HG03045 (cell line): ENCODE data around the gene ACIN1.
A peak's percentile ranks its signal among the peaks of the same experiment; 100 is the strongest.
"Not testable (repeated sequence)": the region's sequence is repeated elsewhere in the genome, so short reads cannot be mapped to it uniquely, and the experiment has no call there.

Experiments
- ATAC-seq: cut with Tn5 transposase; IDR thresholded peaks from one replicate; pipeline ENCODE4 v1.9.1; 2021; ENCODE audit warnings: mild to moderate bottlenecking, moderate library complexity; ENCODE audit not compliant: unreplicated experiment

Gene ACIN1

GRCh38 chr14:23021889-23022442 is 73.0 kb downstream of the ACIN1 start:
- no peak for ATAC-seq

- no peak for ATAC-seq
Measured at GRCh38 chr14:23021434-23021833, 73.5 kb downstream of the ACIN1 start.

- no peak for ATAC-seq
Measured at GRCh38 chr14:23020143-23021128, 74.5 kb downstream of the ACIN1 start.

GRCh38 chr14:23018107-23018506 is 76.8 kb downstream of the ACIN1 start:
- ATAC-seq = no peak

GRCh38 chr14:23017091-23017490 is 77.8 kb downstream of the ACIN1 start:
- no peak for ATAC-seq

GRCh38 chr14:23015618-23016017 is 79.3 kb downstream of the ACIN1 start:
- ATAC-seq = no peak

GRCh38 chr14:23013749-23014054 is 81.2 kb downstream of the ACIN1 start:
- not testable (repeated sequence) for ATAC-seq

- ATAC-seq = no peak
Measured at GRCh38 chr14:23013054-23013748, 81.7 kb downstream of the ACIN1 start.

- ATAC-seq = peak; percentile 39
Measured at GRCh38 chr14:23009939-23010726, 84.8 kb downstream of the ACIN1 start, which contains the start of gene C14orf93. TSS of gene C14orf93 (minus strand) at chr14:23010143. CDS start at chr14:22999023, 11,120 bp downstream.

- no peak for ATAC-seq
Measured at GRCh38 chr14:23009483-23009938, 85.4 kb downstream of the ACIN1 start.

- no peak for ATAC-seq
Measured at GRCh38 chr14:23008831-23009230, 86.1 kb downstream of the ACIN1 start.
